Measurements from ENCODE around the gene SDK1.

DNA sequence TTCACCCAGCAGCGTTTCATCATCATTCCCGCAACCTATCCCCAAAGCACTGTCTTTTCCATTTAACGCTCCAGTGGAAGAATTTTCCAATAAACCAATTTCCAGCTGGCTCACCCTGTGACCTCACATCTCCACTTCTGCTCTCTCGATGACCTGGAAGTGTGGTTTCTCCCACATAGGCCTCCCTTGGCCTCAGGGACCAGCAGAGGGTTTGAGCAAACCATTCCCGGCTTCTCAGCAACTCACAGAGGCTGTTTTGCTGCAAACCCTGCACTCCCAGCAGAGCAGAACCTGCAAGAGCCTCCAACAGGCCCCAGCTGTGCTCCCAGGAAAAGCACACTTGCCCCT, 858.1 kb downstream of the SDK1 start:
- TF ChIP-seq, protein P1, sequence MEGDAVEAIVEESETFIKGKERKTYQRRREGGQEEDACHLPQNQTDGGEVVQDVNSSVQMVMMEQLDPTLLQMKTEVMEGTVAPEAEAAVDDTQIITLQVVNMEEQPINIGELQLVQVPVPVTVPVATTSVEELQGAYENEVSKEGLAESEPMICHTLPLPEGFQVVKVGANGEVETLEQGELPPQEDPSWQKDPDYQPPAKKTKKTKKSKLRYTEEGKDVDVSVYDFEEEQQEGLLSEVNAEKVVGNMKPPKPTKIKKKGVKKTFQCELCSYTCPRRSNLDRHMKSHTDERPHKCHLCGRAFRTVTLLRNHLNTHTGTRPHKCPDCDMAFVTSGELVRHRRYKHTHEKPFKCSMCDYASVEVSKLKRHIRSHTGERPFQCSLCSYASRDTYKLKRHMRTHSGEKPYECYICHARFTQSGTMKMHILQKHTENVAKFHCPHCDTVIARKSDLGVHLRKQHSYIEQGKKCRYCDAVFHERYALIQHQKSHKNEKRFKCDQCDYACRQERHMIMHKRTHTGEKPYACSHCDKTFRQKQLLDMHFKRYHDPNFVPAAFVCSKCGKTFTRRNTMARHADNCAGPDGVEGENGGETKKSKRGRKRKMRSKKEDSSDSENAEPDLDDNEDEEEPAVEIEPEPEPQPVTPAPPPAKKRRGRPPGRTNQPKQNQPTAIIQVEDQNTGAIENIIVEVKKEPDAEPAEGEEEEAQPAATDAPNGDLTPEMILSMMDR (IDR thresholded peaks at IDR 0.05; ENCODE audit: borderline replicate concordance, extremely low read depth, low read length, poor library complexity, severe bottlenecking), result no peak
- no peak for TF ChIP-seq EZH2 (IDR thresholded peaks at IDR 0.05; ENCODE audit: borderline replicate concordance, low read depth, low read length, severe bottlenecking)
